GM12878 (cell line): Measurements from ENCODE around the gene MARCHF9.

Experiments
- EP300 ChIP-seq, 2 experiments: fragments of 150-350 bp in 1 of 2; IDR thresholded peaks; 2 replicates each; pipeline ENCODE4 v1.6.1; 2011 to 2012; ENCODE audit warnings: low read depth in 2 of 2, low read length in 2 of 2, borderline replicate concordance in 1 of 2, improper control_type of control experiment in 1 of 2, inconsistent platforms in 1 of 2; ENCODE audit not compliant: control insufficient read depth in 1 of 2
- EZH2 ChIP-seq: IDR thresholded peaks from 2 replicates; pipeline ENCODE4 v1.6.1; 2012; ENCODE audit warnings: low read depth, mild to moderate bottlenecking, control low read depth, inconsistent platforms, low read length, borderline replicate concordance; ENCODE audit not compliant: control insufficient read depth
- HDAC6 ChIP-seq: fragments of 200-600 bp; sonication (generic); IDR thresholded peaks from one replicate; pipeline ENCODE4 v1.8.0; 2017; ENCODE audit warnings: antibody characterized with exemption; ENCODE audit not compliant: unreplicated experiment
- POLR2A ChIP-seq: IDR thresholded peaks from 2 replicates; pipeline ENCODE4 v1.6.1; 2011; ENCODE audit warnings: low read depth, mild to moderate bottlenecking, low read length
- RELA ChIP-seq: fragments of 450-650 bp; IDR thresholded peaks from 2 replicates; pipeline ENCODE4 v1.8.0; 2014; ENCODE audit warnings: borderline replicate concordance; ENCODE audit not compliant: partially characterized antibody
- ZNF217 ChIP-seq: fragments of 450-650 bp; IDR thresholded peaks from 2 replicates; pipeline ENCODE4 v1.6.1; 2017; ENCODE audit warnings: antibody characterized with exemption, mild to moderate bottlenecking
- TF ChIP-seq, protein P1 (sequence below): fragments of 450-650 bp; IDR thresholded peaks from 2 replicates; pipeline ENCODE4 v1.6.1; 2018; ENCODE audit warnings: mild to moderate bottlenecking, low read depth, moderate library complexity; ENCODE audit not compliant: partially characterized antibody
- TF ChIP-seq, protein P2 (sequence below), 3 experiments: IDR thresholded peaks in 2 of 3; conservative IDR thresholded peaks in 1 of 3; 2 replicates each; pipeline ENCODE4 v1.5.1; 2011; ENCODE audit warnings: low read depth in 3 of 3, low read length in 3 of 3, mild to moderate bottlenecking in 3 of 3, control low read depth in 2 of 3, moderate library complexity in 2 of 3, inconsistent platforms in 1 of 3, mixed read lengths in 1 of 3; ENCODE audit not compliant: control insufficient read depth in 2 of 3, insufficient read depth in 1 of 3; ENCODE audit errors: extremely low read depth in 1 of 3

DNA sequence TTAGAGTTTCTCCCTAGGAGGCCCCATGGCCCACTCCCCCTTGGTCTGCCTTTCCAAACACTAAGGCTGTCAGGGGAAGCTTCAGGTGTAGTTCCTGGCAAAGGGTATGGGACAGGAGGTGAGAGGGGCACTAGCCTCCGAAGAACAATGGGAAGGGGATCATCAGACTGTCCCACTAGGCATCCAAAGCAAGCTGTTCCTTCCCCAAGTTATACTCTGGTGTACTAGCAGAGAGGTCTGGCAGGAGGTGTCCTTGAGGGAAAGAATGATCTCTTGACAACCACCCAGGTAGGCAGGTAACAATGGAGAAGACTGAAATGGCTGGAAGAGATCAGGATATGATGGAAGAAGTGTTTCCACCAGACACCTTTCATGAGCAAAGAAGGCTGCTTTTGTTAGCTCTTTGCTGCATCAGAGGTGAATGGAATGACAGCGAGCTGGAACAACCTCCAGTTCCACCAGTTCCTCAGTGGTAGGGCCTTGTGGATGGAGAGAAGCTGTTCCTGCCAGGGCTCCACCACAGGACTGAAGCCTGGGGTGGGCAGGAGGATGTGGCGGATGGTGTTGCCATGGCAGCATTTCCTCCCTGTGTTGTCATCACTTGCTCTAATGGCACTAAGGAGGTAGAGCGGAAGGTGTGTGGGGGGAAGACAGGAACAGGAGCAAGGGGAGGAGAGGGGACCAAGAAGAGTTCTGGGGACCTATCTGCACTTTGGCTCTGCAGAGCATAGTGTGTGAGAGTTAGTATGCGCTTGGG lies 14.1 kb upstream of the MARCHF9 start:
- no peak for TF ChIP-seq RELA
- TF ChIP-seq, protein P1, sequence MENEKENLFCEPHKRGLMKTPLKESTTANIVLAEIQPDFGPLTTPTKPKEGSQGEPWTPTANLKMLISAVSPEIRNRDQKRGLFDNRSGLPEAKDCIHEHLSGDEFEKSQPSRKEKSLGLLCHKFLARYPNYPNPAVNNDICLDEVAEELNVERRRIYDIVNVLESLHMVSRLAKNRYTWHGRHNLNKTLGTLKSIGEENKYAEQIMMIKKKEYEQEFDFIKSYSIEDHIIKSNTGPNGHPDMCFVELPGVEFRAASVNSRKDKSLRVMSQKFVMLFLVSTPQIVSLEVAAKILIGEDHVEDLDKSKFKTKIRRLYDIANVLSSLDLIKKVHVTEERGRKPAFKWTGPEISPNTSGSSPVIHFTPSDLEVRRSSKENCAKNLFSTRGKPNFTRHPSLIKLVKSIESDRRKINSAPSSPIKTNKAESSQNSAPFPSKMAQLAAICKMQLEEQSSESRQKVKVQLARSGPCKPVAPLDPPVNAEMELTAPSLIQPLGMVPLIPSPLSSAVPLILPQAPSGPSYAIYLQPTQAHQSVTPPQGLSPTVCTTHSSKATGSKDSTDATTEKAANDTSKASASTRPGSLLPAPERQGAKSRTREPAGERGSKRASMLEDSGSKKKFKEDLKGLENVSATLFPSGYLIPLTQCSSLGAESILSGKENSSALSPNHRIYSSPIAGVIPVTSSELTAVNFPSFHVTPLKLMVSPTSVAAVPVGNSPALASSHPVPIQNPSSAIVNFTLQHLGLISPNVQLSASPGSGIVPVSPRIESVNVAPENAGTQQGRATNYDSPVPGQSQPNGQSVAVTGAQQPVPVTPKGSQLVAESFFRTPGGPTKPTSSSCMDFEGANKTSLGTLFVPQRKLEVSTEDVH: no peak
- TF ChIP-seq ZNF217: no peak
- TF ChIP-seq POLR2A: no peak
- no peak for TF ChIP-seq EP300 (IDR thresholded peaks at IDR 0.05; ENCODE audit: borderline replicate concordance in 1 of 2, control insufficient read depth in 1 of 2, low read depth in 2 of 2, low read length in 2 of 2)
- no peak for TF ChIP-seq HDAC6
- TF ChIP-seq, protein P2, sequence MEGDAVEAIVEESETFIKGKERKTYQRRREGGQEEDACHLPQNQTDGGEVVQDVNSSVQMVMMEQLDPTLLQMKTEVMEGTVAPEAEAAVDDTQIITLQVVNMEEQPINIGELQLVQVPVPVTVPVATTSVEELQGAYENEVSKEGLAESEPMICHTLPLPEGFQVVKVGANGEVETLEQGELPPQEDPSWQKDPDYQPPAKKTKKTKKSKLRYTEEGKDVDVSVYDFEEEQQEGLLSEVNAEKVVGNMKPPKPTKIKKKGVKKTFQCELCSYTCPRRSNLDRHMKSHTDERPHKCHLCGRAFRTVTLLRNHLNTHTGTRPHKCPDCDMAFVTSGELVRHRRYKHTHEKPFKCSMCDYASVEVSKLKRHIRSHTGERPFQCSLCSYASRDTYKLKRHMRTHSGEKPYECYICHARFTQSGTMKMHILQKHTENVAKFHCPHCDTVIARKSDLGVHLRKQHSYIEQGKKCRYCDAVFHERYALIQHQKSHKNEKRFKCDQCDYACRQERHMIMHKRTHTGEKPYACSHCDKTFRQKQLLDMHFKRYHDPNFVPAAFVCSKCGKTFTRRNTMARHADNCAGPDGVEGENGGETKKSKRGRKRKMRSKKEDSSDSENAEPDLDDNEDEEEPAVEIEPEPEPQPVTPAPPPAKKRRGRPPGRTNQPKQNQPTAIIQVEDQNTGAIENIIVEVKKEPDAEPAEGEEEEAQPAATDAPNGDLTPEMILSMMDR (IDR thresholded peaks at IDR 0.05 in 2 of 3, conservative IDR thresholded peaks at IDR 0.05 in 1 of 3; ENCODE audit: control insufficient read depth in 2 of 3, extremely low read depth in 1 of 3, insufficient read depth in 1 of 3, low read depth in 3 of 3, low read length in 3 of 3): no peak
- TF ChIP-seq EZH2: no peak
